ENCODE measurements around the gene ADPRM. TPM values are rescaled to one million over a fixed set of nuclear protein-coding genes. Genes with fewer than 3 reads are reported as not detected.

ADPRM gene
- total RNA-seq, 1 experiment from 2014 or later: 7.4 TPM

DNA sequence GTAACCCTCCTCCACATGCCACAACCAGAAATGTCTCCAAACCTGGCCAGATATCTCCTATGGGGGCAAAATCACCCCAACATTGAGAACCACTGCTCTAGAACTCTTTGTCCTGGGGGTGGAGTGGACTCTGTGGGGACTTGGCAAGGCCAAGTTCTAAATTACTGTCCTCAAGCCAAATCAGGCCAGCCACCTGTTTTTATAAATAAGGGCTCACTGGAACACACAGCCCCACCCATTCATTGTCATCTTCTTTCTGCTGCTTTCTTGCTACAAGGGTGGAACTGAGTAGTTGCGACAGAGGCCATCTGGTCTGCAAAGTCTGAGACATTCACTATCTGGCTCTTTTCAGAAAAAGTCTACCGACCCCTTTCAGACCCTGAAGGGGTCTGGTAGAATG lies 59.2 kb downstream of the ADPRM start:
- Mint-ChIP-seq H3K36me3 (no peaks in the 10 kb centered on the region), H3K4me3 (peak overlapping the region; percentile 66; the same call in 1 of the 2 replicates), H3K9me3 (no peaks in the 10 kb centered on the region), H3K4me1 (peaks cover 53% of the 10 kb centered on the region), H3K27ac (no peak overlapping the region), H3K27me3 (ENCODE audit: low read depth) (no peaks in the 10 kb centered on the region)
- ATAC-seq (no peak), DNase-seq (ENCODE audit: low spot score) (no peak)
- ChIA-PET POLR2A (interaction anchor here (1.0 kb wide), 1 partner anchor 22 kb away, joined by 3 read pairs; no protein-coding TSS in a partner anchor), CTCF (no interaction called here)
- TF ChIP-seq TEAD4 (CRISPR knock-in tag; IDR thresholded peaks at IDR 0.05): no peak
- no peak for TF ChIP-seq ETV6 (CRISPR knock-in tag; IDR thresholded peaks at IDR 0.05)
- TF ChIP-seq, protein P1, sequence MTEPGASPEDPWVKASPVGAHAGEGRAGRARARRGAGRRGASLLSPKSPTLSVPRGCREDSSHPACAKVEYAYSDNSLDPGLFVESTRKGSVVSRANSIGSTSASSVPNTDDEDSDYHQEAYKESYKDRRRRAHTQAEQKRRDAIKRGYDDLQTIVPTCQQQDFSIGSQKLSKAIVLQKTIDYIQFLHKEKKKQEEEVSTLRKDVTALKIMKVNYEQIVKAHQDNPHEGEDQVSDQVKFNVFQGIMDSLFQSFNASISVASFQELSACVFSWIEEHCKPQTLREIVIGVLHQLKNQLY (CRISPR knock-in tag; IDR thresholded peaks at IDR 0.05): no peak
- TF ChIP-seq OVOL2 (CRISPR knock-in tag; IDR thresholded peaks at IDR 0.05; ENCODE audit: borderline replicate concordance): no peak
- TF ChIP-seq CTCF (IDR thresholded peaks at IDR 0.05): no peak
- TF ChIP-seq ZNF263 (CRISPR knock-in tag; IDR thresholded peaks at IDR 0.05; ENCODE audit: low read depth): no peak
- TF ChIP-seq ATF1 (CRISPR knock-in tag; IDR thresholded peaks at IDR 0.05): no peak
- no peak for TF ChIP-seq SOX15 (CRISPR knock-in tag; IDR thresholded peaks at IDR 0.05)
- TF ChIP-seq RORB (CRISPR knock-in tag; IDR thresholded peaks at IDR 0.05): no peak
- no peak for TF ChIP-seq HMGA2 (CRISPR knock-in tag; IDR thresholded peaks at IDR 0.05)
- no peak for TF ChIP-seq ARID4B (CRISPR knock-in tag; IDR thresholded peaks at IDR 0.05; ENCODE audit: borderline replicate concordance)
- TF ChIP-seq ESRRA (CRISPR knock-in tag; IDR thresholded peaks at IDR 0.05; ENCODE audit: borderline replicate concordance): no peak
- TF ChIP-seq ZNF423 (CRISPR knock-in tag; IDR thresholded peaks at IDR 0.05): no peak

- CTCF ChIA-PET: interaction anchor here (0.6 to 1.7 kb wide), 2 partner anchors 16 to 18 kb away, joined by 3 to 4 read pairs; no protein-coding TSS in a partner anchor
- Mint-ChIP-seq H3K4me3 (no peak overlapping the region), H3K36me3 (no peaks in the 10 kb centered on the region), H3K27ac (no peak overlapping the region), H3K9me3 (no peaks in the 10 kb centered on the region), H3K4me1 (peaks cover 57% of the 10 kb centered on the region), H3K27me3 (ENCODE audit: low read depth) (no peaks in the 10 kb centered on the region)
- no peak for DNase-seq (ENCODE audit: low spot score)
- TF ChIP-seq ZNF396 (CRISPR knock-in tag; IDR thresholded peaks at IDR 0.05; ENCODE audit: borderline replicate concordance): no peak
- ATAC-seq: no peak
- POLR2A ChIA-PET: interaction anchor here (1.0 kb wide), 1 partner anchor 21 kb away, joined by 3 read pairs; no protein-coding TSS in a partner anchor
These were observed 59.7 kb downstream of the ADPRM start for GRCh38 chr17:10757067-10757466.

DNA sequence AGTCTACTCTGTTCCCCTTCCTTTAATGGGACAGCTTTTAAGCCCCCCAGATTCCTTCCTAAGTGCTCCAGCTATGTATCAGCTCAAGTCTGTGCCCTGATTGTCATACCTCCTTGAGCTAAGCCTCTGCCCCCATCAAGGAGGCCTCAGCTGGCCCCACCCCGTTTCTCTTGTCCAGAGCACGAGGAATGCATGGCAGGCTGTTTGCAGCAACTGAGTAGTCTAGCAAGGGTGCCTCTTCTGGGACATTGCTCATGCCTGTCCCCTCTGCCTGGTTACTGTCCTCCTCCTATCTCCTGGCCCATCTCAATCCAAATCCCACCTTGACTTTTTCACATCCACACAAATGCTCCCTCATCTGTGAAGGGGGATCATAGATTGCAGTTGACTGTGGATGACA lies 60.3 kb downstream of the ADPRM start:
- no peak for ATAC-seq
- TF ChIP-seq, protein P2, sequence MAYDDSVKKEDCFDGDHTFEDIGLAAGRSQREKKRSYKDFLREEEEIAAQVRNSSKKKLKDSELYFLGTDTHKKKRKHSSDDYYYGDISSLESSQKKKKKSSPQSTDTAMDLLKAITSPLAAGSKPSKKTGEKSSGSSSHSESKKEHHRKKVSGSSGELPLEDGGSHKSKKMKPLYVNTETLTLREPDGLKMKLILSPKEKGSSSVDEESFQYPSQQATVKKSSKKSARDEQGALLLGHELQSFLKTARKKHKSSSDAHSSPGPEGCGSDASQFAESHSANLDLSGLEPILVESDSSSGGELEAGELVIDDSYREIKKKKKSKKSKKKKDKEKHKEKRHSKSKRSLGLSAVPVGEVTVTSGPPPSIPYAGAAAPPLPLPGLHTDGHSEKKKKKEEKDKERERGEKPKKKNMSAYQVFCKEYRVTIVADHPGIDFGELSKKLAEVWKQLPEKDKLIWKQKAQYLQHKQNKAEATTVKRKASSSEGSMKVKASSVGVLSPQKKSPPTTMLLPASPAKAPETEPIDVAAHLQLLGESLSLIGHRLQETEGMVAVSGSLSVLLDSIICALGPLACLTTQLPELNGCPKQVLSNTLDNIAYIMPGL (CRISPR knock-in tag; IDR thresholded peaks at IDR 0.05): no peak
- TF ChIP-seq ERG (CRISPR knock-in tag; IDR thresholded peaks at IDR 0.05): no peak
- CTCF ChIA-PET: interaction anchor here (0.6 to 1.7 kb wide), 4 partner anchors 15 to 118 kb away, joined by 3 to 7 read pairs (median 4); no protein-coding TSS in a partner anchor
- no peak overlapping the region for H3K27ac Mint-ChIP-seq
- no peak for DNase-seq (ENCODE audit: low spot score)
- H3K36me3 Mint-ChIP-seq: no peaks in the 10 kb centered on the region
- no peaks in the 10 kb centered on the region for H3K27me3 Mint-ChIP-seq (ENCODE audit: low read depth)
- H3K9me3 Mint-ChIP-seq: no peaks in the 10 kb centered on the region
- peaks cover 58% of the 10 kb centered on the region for H3K4me1 Mint-ChIP-seq
- POLR2A ChIA-PET: no interaction called here
- no peak overlapping the region for H3K4me3 Mint-ChIP-seq

All from WTC11 (cell line).